GM23338 (cell line): ENCODE measurements around the gene ITCH. TPM values are rescaled to one million over a fixed set of nuclear protein-coding genes. Genes with fewer than 3 reads are reported as not detected.

Experiments
- ATAC-seq: fragments of 200-7000 bp; cut with Tn5 transposase; 3 replicates; pipeline ENCODE4 v1.9.1; 2020
- DNase-seq: peaks from one replicate; pipeline ENCODE4 v3.0.0-alpha.2; 2015; ENCODE audit warnings: low spot score
- H2AFZ ChIP-seq: fragments of 200-600 bp; sonication (generic); 2 replicates; pipeline ENCODE4 v1.8.0; 2016; ENCODE audit warnings: antibody characterized with exemption, mild to moderate bottlenecking, moderate library complexity
- H3F3A ChIP-seq: fragments of 200-600 bp; sonication (generic); replicated peaks from 2 replicates; pipeline ENCODE4 v1.8.0; 2017; ENCODE audit warnings: antibody characterized with exemption, mixed run types, low read depth
- H3K27ac ChIP-seq: fragments of 200-600 bp; sonication (generic); 2 replicates; pipeline ENCODE4 v1.6.1; 2016; ENCODE audit warnings: low read depth
- H3K27me3 ChIP-seq: fragments of 200-600 bp; sonication (generic); 2 replicates; pipeline ENCODE4 v1.8.0; 2016; ENCODE audit warnings: mild to moderate bottlenecking, mixed run types, moderate library complexity; ENCODE audit not compliant: insufficient read depth
- H3K36me3 ChIP-seq: fragments of 200-600 bp; sonication (generic); 2 replicates; pipeline ENCODE4 v1.8.0; 2016; ENCODE audit warnings: mild to moderate bottlenecking; ENCODE audit not compliant: insufficient read depth
- H3K4me1 ChIP-seq: fragments of 200-600 bp; sonication (generic); 2 replicates; pipeline ENCODE4 v1.8.0; 2016; ENCODE audit warnings: mild to moderate bottlenecking, moderate library complexity; ENCODE audit not compliant: insufficient read depth
- H3K4me2 ChIP-seq: fragments of 200-600 bp; sonication (generic); 2 replicates; pipeline ENCODE4 v1.7.1; 2017; ENCODE audit warnings: mixed run types
- H3K4me3 ChIP-seq: fragments of 200-600 bp; sonication (generic); 2 replicates; pipeline ENCODE4 v1.6.1; 2016; ENCODE audit warnings: mixed run types
- H3K79me2 ChIP-seq: fragments of 200-600 bp; sonication (generic); replicated peaks from 2 replicates; pipeline ENCODE4 v1.8.0; 2017; ENCODE audit warnings: mild to moderate bottlenecking; ENCODE audit not compliant: insufficient read depth
- H3K9me2 ChIP-seq: fragments of 200-600 bp; sonication (generic); 2 replicates; pipeline ENCODE4 v1.8.0; 2017; ENCODE audit not compliant: insufficient read depth
- H4K20me1 ChIP-seq: fragments of 200-600 bp; sonication (generic); replicated peaks from 2 replicates; pipeline ENCODE4 v1.8.0; 2017; ENCODE audit warnings: mild to moderate bottlenecking; ENCODE audit not compliant: insufficient read depth
- H3K27ac Mint-ChIP-seq: 2 replicates; pipeline ENCODE4 v1.8.0; 2020; ENCODE audit warnings: inconsistent platforms, mild to moderate bottlenecking, moderate library complexity, mixed read lengths
- H3K27me3 Mint-ChIP-seq: 3 replicates; pipeline ENCODE4 v1.8.0; 2022; ENCODE audit warnings: low read depth, mild to moderate bottlenecking, moderate library complexity, mixed read lengths, inconsistent platforms; ENCODE audit not compliant: insufficient read depth, poor library complexity
- H3K36me3 Mint-ChIP-seq: 3 replicates; pipeline ENCODE4 v1.8.0; 2021; ENCODE audit warnings: low read depth, mild to moderate bottlenecking, inconsistent platforms, moderate library complexity, mixed read lengths
- H3K4me1 Mint-ChIP-seq: 3 replicates; pipeline ENCODE4 v1.8.0; 2020; ENCODE audit warnings: mild to moderate bottlenecking, inconsistent platforms, mixed read lengths
- H3K4me3 Mint-ChIP-seq: 3 replicates; pipeline ENCODE4 v1.8.0; 2021; ENCODE audit warnings: moderate library complexity, mild to moderate bottlenecking, inconsistent platforms, mixed read lengths
- H3K9me3 Mint-ChIP-seq: 3 replicates; pipeline ENCODE4 v1.8.0; 2020; ENCODE audit warnings: moderate library complexity, mild to moderate bottlenecking, inconsistent platforms, mixed read lengths
- CREB1 ChIP-seq: fragments of 250-450 bp; sonication (Bioruptor Pico); IDR thresholded peaks from 2 replicates; pipeline ENCODE4 v1.5.0; 2020; ENCODE audit warnings: low read depth, mild to moderate bottlenecking, moderate library complexity
- EZH2 ChIP-seq: fragments of 200-600 bp; sonication (generic); IDR thresholded peaks from one replicate; pipeline ENCODE4 v1.8.0; 2017; ENCODE audit warnings: antibody characterized with exemption, mild to moderate bottlenecking, low read depth; ENCODE audit not compliant: unreplicated experiment
- EZH2phosphoT487 ChIP-seq: fragments of 200-600 bp; sonication (generic); IDR thresholded peaks from one replicate; pipeline ENCODE4 v1.8.1; 2018; ENCODE audit warnings: antibody characterized with exemption; ENCODE audit not compliant: unreplicated experiment
- JUNB ChIP-seq: IDR thresholded peaks from one replicate; pipeline ENCODE4 v1.6.1; 2016; ENCODE audit warnings: antibody characterized with exemption; ENCODE audit not compliant: unreplicated experiment
- NANOG ChIP-seq: IDR thresholded peaks from 2 replicates; pipeline ENCODE4 v1.6.1; 2016; ENCODE audit warnings: antibody characterized with exemption, borderline replicate concordance
- POLR2AphosphoS5 ChIP-seq: IDR thresholded peaks from 2 replicates; pipeline ENCODE4 v1.6.1; 2016; ENCODE audit warnings: antibody characterized with exemption, low read depth
- STAT1 ChIP-seq: IDR thresholded peaks from one replicate; pipeline ENCODE4 v1.6.1; 2016; ENCODE audit warnings: antibody characterized with exemption; ENCODE audit not compliant: unreplicated experiment
- ZNF114 ChIP-seq: fragments of 250-450 bp; sonication (Bioruptor Pico); IDR thresholded peaks from 2 replicates; pipeline ENCODE4 v1.5.0; 2020; ENCODE audit warnings: mild to moderate bottlenecking, moderate library complexity
- ZNF331 ChIP-seq: fragments of 250-450 bp; sonication (Bioruptor Pico); IDR thresholded peaks from 2 replicates; pipeline ENCODE4 v1.5.0; 2020; ENCODE audit warnings: low read depth, mild to moderate bottlenecking, moderate library complexity
- polyA plus RNA-seq: library from polyadenylated mRNA; unstranded; fragments of >200 nt; fragmentation: Nextera tagmentation; extraction: Ambion mirVana; gene quantifications from 2 replicates; pipeline ENCODE4 v1.2.1, GENCODE V29; 2016
- total RNA-seq: library from RNA; depleted of rRNA; stranded (reverse); fragments of >200 nt; shearing (Covaris generic); gene quantifications from 2 replicates; pipeline ENCODE4 v1.2.3, GENCODE V29; 2014
- TF ChIP-seq, protein P1 (sequence below), 2 experiments: fragments of 200-600 bp in 1 of 2; sonication (generic) in 1 of 2; conservative IDR thresholded peaks; 2 replicates each; pipeline versions ENCODE4 v1.5.1 to v1.6.1; 2016 to 2017; ENCODE audit warnings: antibody characterized with exemption in 2 of 2, low read depth in 2 of 2, mild to moderate bottlenecking in 2 of 2, moderate library complexity in 1 of 2
- TF ChIP-seq, protein P2 (sequence below): IDR thresholded peaks from one replicate; pipeline ENCODE4 v1.6.1; 2018; ENCODE audit warnings: antibody characterized with exemption; ENCODE audit not compliant: unreplicated experiment
- TF ChIP-seq, protein P3 (sequence below): IDR thresholded peaks from 2 replicates; pipeline ENCODE4 v1.6.1; 2016; ENCODE audit warnings: antibody characterized with exemption
- TF ChIP-seq, protein P4 (sequence below): fragments of 250-450 bp; sonication (Bioruptor Pico); IDR thresholded peaks from 2 replicates; pipeline ENCODE4 v1.5.0; 2020; ENCODE audit warnings: mild to moderate bottlenecking, moderate library complexity

Gene ITCH
- total and polyA plus RNA-seq, 2 experiments from 2014 or later = 16.4 to 31.6 TPM

DNA sequence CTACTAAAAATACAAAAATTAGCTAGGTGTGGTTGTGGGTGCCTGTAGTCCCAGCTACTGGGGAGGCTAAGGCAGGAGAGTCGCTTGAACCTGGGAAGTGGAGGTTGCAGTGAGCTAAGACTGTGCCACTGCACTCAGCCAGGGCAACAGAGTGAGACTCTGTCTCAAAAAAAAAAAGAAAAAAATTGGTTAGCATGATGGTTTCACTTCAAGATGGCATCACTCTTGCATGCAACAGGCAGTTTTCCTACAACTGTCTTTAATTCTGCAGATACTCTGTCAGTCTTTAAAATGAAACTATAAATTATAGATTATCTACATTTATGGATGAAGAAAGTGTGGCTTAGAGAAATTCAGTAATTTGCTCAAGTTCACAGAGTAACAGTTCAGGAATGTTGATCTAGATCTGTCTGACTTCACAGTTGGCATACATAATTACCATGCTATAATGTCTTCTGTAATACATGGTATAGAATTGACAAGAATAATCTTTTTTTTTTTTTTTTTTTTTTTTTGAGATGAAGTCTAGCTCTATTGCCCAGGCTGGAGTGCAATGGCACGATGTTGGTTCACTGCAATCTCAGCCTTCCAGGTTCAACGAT is 27.0 kb downstream of the ITCH start:
- Histone ChIP-seq H3K4me1 (peaks cover 7% of the 10 kb centered on the region), H2AFZ (no peak overlapping the region), H3K36me3 (no peaks in the 10 kb centered on the region), H4K20me1 (peaks cover 32% of the 10 kb centered on the region), H3K27ac (no peak overlapping the region), H3F3A (no peaks in the 10 kb centered on the region), H3K79me2 (peaks cover 91% of the 10 kb centered on the region), H3K4me2 (no peak overlapping the region), H3K4me3 (no peak overlapping the region), H3K27me3 (no peaks in the 10 kb centered on the region), H3K9me2 (no peaks in the 10 kb centered on the region)
- H3K27ac Mint-ChIP-seq = 0 out of 2 replicates have a peak overlapping the region, but pooled peaks have one; percentile 80
- peaks cover 23% of the 10 kb centered on the region for H3K4me1 Mint-ChIP-seq
- TF ChIP-seq, protein P1, sequence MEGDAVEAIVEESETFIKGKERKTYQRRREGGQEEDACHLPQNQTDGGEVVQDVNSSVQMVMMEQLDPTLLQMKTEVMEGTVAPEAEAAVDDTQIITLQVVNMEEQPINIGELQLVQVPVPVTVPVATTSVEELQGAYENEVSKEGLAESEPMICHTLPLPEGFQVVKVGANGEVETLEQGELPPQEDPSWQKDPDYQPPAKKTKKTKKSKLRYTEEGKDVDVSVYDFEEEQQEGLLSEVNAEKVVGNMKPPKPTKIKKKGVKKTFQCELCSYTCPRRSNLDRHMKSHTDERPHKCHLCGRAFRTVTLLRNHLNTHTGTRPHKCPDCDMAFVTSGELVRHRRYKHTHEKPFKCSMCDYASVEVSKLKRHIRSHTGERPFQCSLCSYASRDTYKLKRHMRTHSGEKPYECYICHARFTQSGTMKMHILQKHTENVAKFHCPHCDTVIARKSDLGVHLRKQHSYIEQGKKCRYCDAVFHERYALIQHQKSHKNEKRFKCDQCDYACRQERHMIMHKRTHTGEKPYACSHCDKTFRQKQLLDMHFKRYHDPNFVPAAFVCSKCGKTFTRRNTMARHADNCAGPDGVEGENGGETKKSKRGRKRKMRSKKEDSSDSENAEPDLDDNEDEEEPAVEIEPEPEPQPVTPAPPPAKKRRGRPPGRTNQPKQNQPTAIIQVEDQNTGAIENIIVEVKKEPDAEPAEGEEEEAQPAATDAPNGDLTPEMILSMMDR (conservative IDR thresholded peaks at IDR 0.05; ENCODE audit: low read depth in 2 of 2) = no peak
- TF ChIP-seq CREB1 (CRISPR knock-in tag) = no peak
- TF ChIP-seq STAT1 = no peak
- TF ChIP-seq ZNF331 (CRISPR knock-in tag) = no peak
- no peak for TF ChIP-seq NANOG
- TF ChIP-seq ZNF114 (CRISPR knock-in tag) = no peak
- TF ChIP-seq POLR2AphosphoS5 = no peak
- no peak for TF ChIP-seq EZH2phosphoT487
- TF ChIP-seq EZH2 = no peak
- no peak for TF ChIP-seq JUNB
- TF ChIP-seq, protein P2, sequence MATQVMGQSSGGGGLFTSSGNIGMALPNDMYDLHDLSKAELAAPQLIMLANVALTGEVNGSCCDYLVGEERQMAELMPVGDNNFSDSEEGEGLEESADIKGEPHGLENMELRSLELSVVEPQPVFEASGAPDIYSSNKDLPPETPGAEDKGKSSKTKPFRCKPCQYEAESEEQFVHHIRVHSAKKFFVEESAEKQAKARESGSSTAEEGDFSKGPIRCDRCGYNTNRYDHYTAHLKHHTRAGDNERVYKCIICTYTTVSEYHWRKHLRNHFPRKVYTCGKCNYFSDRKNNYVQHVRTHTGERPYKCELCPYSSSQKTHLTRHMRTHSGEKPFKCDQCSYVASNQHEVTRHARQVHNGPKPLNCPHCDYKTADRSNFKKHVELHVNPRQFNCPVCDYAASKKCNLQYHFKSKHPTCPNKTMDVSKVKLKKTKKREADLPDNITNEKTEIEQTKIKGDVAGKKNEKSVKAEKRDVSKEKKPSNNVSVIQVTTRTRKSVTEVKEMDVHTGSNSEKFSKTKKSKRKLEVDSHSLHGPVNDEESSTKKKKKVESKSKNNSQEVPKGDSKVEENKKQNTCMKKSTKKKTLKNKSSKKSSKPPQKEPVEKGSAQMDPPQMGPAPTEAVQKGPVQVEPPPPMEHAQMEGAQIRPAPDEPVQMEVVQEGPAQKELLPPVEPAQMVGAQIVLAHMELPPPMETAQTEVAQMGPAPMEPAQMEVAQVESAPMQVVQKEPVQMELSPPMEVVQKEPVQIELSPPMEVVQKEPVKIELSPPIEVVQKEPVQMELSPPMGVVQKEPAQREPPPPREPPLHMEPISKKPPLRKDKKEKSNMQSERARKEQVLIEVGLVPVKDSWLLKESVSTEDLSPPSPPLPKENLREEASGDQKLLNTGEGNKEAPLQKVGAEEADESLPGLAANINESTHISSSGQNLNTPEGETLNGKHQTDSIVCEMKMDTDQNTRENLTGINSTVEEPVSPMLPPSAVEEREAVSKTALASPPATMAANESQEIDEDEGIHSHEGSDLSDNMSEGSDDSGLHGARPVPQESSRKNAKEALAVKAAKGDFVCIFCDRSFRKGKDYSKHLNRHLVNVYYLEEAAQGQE = no peak
- TF ChIP-seq, protein P3, sequence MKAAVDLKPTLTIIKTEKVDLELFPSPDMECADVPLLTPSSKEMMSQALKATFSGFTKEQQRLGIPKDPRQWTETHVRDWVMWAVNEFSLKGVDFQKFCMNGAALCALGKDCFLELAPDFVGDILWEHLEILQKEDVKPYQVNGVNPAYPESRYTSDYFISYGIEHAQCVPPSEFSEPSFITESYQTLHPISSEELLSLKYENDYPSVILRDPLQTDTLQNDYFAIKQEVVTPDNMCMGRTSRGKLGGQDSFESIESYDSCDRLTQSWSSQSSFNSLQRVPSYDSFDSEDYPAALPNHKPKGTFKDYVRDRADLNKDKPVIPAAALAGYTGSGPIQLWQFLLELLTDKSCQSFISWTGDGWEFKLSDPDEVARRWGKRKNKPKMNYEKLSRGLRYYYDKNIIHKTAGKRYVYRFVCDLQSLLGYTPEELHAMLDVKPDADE = no peak
- TF ChIP-seq, protein P4, sequence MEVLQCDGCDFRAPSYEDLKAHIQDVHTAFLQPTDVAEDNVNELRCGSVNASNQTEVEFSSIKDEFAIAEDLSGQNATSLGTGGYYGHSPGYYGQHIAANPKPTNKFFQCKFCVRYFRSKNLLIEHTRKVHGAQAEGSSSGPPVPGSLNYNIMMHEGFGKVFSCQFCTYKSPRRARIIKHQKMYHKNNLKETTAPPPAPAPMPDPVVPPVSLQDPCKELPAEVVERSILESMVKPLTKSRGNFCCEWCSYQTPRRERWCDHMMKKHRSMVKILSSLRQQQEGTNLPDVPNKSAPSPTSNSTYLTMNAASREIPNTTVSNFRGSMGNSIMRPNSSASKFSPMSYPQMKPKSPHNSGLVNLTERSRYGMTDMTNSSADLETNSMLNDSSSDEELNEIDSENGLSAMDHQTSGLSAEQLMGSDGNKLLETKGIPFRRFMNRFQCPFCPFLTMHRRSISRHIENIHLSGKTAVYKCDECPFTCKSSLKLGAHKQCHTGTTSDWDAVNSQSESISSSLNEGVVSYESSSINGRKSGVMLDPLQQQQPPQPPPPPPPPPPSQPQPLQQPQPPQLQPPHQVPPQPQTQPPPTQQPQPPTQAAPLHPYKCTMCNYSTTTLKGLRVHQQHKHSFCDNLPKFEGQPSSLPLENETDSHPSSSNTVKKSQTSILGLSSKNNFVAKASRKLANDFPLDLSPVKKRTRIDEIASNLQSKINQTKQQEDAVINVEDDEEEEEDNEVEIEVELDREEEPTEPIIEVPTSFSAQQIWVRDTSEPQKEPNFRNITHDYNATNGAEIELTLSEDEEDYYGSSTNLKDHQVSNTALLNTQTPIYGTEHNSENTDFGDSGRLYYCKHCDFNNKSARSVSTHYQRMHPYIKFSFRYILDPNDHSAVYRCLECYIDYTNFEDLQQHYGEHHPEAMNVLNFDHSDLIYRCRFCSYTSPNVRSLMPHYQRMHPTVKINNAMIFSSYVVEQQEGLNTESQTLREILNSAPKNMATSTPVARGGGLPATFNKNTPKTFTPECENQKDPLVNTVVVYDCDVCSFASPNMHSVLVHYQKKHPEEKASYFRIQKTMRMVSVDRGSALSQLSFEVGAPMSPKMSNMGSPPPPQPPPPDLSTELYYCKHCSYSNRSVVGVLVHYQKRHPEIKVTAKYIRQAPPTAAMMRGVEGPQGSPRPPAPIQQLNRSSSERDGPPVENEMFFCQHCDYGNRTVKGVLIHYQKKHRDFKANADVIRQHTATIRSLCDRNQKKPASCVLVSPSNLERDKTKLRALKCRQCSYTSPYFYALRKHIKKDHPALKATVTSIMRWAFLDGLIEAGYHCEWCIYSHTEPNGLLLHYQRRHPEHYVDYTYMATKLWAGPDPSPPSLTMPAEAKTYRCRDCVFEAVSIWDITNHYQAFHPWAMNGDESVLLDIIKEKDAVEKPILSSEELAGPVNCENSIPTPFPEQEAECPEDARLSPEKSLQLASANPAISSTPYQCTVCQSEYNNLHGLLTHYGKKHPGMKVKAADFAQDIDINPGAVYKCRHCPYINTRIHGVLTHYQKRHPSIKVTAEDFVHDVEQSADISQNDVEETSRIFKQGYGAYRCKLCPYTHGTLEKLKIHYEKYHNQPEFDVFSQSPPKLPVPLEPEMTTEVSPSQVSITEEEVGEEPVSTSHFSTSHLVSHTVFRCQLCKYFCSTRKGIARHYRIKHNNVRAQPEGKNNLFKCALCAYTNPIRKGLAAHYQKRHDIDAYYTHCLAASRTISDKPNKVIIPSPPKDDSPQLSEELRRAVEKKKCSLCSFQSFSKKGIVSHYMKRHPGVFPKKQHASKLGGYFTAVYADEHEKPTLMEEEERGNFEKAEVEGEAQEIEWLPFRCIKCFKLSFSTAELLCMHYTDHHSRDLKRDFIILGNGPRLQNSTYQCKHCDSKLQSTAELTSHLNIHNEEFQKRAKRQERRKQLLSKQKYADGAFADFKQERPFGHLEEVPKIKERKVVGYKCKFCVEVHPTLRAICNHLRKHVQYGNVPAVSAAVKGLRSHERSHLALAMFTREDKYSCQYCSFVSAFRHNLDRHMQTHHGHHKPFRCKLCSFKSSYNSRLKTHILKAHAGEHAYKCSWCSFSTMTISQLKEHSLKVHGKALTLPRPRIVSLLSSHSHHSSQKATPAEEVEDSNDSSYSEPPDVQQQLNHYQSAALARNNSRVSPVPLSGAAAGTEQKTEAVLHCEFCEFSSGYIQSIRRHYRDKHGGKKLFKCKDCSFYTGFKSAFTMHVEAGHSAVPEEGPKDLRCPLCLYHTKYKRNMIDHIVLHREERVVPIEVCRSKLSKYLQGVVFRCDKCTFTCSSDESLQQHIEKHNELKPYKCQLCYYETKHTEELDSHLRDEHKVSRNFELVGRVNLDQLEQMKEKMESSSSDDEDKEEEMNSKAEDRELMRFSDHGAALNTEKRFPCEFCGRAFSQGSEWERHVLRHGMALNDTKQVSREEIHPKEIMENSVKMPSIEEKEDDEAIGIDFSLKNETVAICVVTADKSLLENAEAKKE = no peak
- peaks cover 20% of the 10 kb centered on the region for H3K36me3 Mint-ChIP-seq
- no peaks in the 10 kb centered on the region for H3K27me3 Mint-ChIP-seq
- H3K4me3 Mint-ChIP-seq = no peak overlapping the region
- no peak for ATAC-seq
- no peaks in the 10 kb centered on the region; the same call in 2 of the 3 replicates for H3K9me3 Mint-ChIP-seq
- DNase-seq = no peak
